Left ventricle myocardium superior (tissue), 1 donor: Measurements from ENCODE around the gene KANK4. TPM values are rescaled to one million over a fixed set of nuclear protein-coding genes. Genes with fewer than 3 reads are reported as not detected.

Experiments
- ATAC-seq: fragments of 200-7000 bp; cut with Tn5 transposase; one replicate; pipeline ENCODE4 v1.9.1; 2020; ENCODE audit warnings: mild to moderate bottlenecking, moderate library complexity
- DNase-seq: peaks from one replicate; pipeline ENCODE4 v3.0.0-alpha.2; 2020
- intact Hi-C: fragments of 100-400 bp; cut with micrococcal nuclease; formaldehyde crosslinking; loops from one replicate; pipeline ENCODE4 v1.11.0; 2022
- total RNA-seq: library from RNA; stranded (reverse); fragmentation: NEBNext Ultra II Directional; extraction: Animal tissue kit (Norgen Biotek cat#: 25700); gene quantifications from one replicate; pipeline ENCODE4 v1.2.1, GENCODE V29; 2021
- donor health status: DM: no; HTN: yes; CAD: no; lungs with severe emphysema.

KANK4 gene
- total RNA-seq, 1 donor from 2014 or later, result 0.25 TPM

- DNase-seq, result no peak
- intact Hi-C loops, result no loop called here
- ATAC-seq, result no peak
Observed at GRCh38 chr1:62309906-62310305, 9.3 kb downstream of the KANK4 start.

- DNase-seq (no peak), ATAC-seq (no peak)
- intact Hi-C loops, result no loop called here
Observed at GRCh38 chr1:62308606-62309005, 10.6 kb downstream of the KANK4 start.

GRCh38 chr1:62307895-62308492 is 11.2 kb downstream of the KANK4 start:
- intact Hi-C loops, result no loop called here
- ATAC-seq, result no peak
- DNase-seq, result no peak

GRCh38 chr1:62307446-62307845 is 11.8 kb downstream of the KANK4 start:
- intact Hi-C loops, result no loop called here
- no peak for ATAC-seq

GRCh38 chr1:62306065-62306464 is 13.2 kb downstream of the KANK4 start:
- DNase-seq, result no peak
- intact Hi-C loops, result no loop called here
- ATAC-seq, result no peak

More at GRCh38 chr1:62307446-62307845, 11.8 kb downstream of the KANK4 start:
- no peak for DNase-seq

GRCh38 chr1:62304975-62305374 is 14.3 kb downstream of the KANK4 start:
- no peak for ATAC-seq
- DNase-seq, result no peak
- intact Hi-C loops, result no loop called here

GRCh38 chr1:62304515-62304914 is 14.7 kb downstream of the KANK4 start:
- ATAC-seq, result no peak
- DNase-seq, result no peak
- intact Hi-C loops, result no loop called here

GRCh38 chr1:62301726-62302390 is 17.4 kb downstream of the KANK4 start:
- intact Hi-C loops, result no loop called here
- no peak for ATAC-seq
- DNase-seq, result no peak

GRCh38 chr1:62299426-62300200 is 19.6 kb downstream of the KANK4 start:
- no peak for DNase-seq
- intact Hi-C loops, result no loop called here
- ATAC-seq, result no peak

- intact Hi-C loops, result no loop called here
- ATAC-seq (no peak), DNase-seq (no peak)
Observed at GRCh38 chr1:62295921-62296491, 23.2 kb downstream of the KANK4 start.

GRCh38 chr1:62294261-62294660 is 25.0 kb downstream of the KANK4 start:
- DNase-seq (no peak), ATAC-seq (no peak)
- intact Hi-C loops, result no loop called here

- ATAC-seq, result no peak
- no peak for DNase-seq
- intact Hi-C loops, result no loop called here
Observed at GRCh38 chr1:62288662-62289061, 30.6 kb downstream of the KANK4 start.

GRCh38 chr1:62288224-62288623 is 31.0 kb downstream of the KANK4 start:
- intact Hi-C loops, result no loop called here
- no peak for ATAC-seq
- DNase-seq, result no peak

GRCh38 chr1:62286786-62287224 is 32.4 kb downstream of the KANK4 start:
- intact Hi-C loops, result no loop called here
- no peak for ATAC-seq

GRCh38 chr1:62285984-62286785 is 33.0 kb downstream of the KANK4 start:
- DNase-seq, result no peak
- intact Hi-C loops, result no loop called here
- ATAC-seq, result no peak

More at GRCh38 chr1:62286786-62287224, 32.4 kb downstream of the KANK4 start:
- DNase-seq, result no peak

- DNase-seq, result no peak
- ATAC-seq, result no peak
- intact Hi-C loops, result no loop called here
Observed at GRCh38 chr1:62285440-62285839, 33.8 kb downstream of the KANK4 start.

- intact Hi-C loops, result no loop called here
- DNase-seq (no peak), ATAC-seq (no peak)
Observed at GRCh38 chr1:62283986-62284385, 35.2 kb downstream of the KANK4 start.

- DNase-seq (no peak), ATAC-seq (no peak)
- intact Hi-C loops, result no loop called here
Observed at GRCh38 chr1:62282909-62283755, 36.1 kb downstream of the KANK4 start.
